GM20000 (cell line): ENCODE measurements around the gene NFATC1.

ENCODE experiments used
- DNase-seq: peaks from one replicate; pipeline ENCODE4 v3.0.0; 2012; ENCODE audit warnings: low spot score
- TF ChIP-seq, protein P1 (sequence below): IDR thresholded peaks from 2 replicates; pipeline ENCODE4 v1.5.1; 2012; ENCODE audit warnings: mild to moderate bottlenecking, control low read depth; ENCODE audit errors: extremely low read depth, missing control alignments

NFATC1 gene

DNA sequence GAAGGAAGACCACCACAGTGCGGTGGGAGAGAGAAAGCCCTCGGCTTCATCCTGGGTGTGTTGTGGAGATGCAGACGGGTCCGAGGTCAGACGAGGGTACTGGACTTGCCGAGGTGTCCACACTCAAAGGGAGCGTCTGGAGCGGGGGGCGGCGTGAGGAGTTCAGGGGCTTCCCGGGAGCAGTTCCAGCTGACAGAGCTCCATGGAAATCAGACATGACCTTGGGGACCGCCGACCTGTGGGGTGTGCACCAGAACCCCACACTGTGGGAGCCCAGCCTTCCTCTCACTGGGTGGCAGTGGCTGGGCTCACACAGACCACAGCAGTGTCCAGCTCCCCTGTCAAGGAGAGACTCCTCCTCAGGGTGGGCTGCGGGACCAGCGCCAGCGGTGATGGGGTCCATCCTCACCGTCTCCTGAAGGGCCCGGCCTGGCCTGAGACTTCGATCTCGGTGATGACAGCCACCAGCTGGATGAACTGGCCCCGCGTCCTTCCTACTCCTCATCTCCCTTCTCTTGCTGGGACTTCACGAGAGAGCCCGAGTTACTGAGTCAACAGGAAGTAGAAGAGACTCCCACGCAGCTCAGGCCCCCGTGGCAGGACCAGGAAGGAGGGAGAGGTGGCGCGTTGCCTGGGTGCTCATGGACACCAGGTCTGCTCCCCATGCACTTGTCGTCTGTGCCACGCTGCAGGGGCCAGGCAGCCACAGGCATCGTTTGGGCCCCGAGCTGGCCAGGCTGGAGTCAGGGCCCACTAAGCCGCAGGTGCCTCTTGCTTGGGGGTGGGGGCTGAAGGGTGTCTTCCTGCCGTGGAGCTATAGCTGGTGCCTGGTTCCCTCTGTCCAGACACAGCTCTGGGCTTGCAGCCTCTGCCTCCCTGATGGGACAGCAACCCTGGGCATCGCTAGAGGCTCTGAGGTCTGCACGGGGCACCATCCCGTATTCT is 182.0 kb downstream of the NFATC1 start:
- DNase-seq = no peak
- TF ChIP-seq, protein P1, sequence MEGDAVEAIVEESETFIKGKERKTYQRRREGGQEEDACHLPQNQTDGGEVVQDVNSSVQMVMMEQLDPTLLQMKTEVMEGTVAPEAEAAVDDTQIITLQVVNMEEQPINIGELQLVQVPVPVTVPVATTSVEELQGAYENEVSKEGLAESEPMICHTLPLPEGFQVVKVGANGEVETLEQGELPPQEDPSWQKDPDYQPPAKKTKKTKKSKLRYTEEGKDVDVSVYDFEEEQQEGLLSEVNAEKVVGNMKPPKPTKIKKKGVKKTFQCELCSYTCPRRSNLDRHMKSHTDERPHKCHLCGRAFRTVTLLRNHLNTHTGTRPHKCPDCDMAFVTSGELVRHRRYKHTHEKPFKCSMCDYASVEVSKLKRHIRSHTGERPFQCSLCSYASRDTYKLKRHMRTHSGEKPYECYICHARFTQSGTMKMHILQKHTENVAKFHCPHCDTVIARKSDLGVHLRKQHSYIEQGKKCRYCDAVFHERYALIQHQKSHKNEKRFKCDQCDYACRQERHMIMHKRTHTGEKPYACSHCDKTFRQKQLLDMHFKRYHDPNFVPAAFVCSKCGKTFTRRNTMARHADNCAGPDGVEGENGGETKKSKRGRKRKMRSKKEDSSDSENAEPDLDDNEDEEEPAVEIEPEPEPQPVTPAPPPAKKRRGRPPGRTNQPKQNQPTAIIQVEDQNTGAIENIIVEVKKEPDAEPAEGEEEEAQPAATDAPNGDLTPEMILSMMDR = no peak

GRCh38 chr18:79578396-79579260 is 182.9 kb downstream of the NFATC1 start:
- no peak for DNase-seq
- TF ChIP-seq, protein P1 = no peak
